ENCODE measurements around the gene MKNK2. TPM values are rescaled to one million over a fixed set of nuclear protein-coding genes. Genes with fewer than 3 reads are reported as not detected.

MKNK2 gene
- total and polyA plus RNA-seq, 2 donors (not counting 1 experiment from before 2014, with no cell fraction given) = 440 to 777 TPM

DNA sequence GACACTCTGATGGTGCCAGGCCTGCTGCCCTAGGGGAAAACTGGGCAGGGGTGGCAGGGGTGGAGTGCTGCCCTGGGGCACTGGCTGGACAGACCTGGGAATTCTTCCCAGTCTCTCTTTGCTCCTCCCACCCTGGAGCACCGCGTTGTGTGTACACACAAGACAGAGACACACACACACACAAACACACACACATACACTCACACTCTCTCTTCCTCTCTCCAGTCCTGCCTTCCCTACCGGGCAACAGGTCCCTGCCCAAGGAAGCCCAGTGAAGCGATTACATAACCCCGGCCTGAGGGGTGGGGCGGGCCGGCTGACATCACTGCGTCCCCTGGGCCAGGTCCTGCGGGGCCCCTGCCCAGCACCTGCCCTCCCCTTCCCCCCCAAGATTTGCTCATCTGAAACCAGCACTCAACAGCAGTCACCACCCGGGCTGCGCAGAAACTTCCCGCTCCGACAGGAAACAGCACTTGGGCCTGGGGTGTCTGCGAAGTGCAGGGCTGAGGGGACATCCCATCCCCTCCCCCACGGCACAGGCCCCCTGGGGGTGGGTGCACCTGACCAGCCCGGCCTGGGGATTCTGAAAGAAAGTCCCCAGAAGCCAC is 1.2 kb downstream of the MKNK2 start:
- peaks cover 60% of the 10 kb centered on the region for H3K79me2 ChIP-seq (ENCODE audit: control insufficient read depth, insufficient read depth, low read length)
- H3K27me3 ChIP-seq (replicated peaks in 1 of 4; ENCODE audit: control extremely low read depth in 1 of 4, control insufficient read depth in 3 of 4, insufficient read depth in 4 of 4, low read length in 3 of 4) = no peaks in the 10 kb centered on the region
- H3K4me1 Mint-ChIP-seq = peaks cover 67% of the 10 kb centered on the region
- peaks cover 80 to 85% of the 10 kb centered on the region in 2 donors for H3K4me1 ChIP-seq (ENCODE audit: control insufficient read depth in 2 of 2, insufficient read depth in 2 of 2, low read length in 2 of 2)
- H4K20me1 ChIP-seq (ENCODE audit: control insufficient read depth, insufficient read depth, low read length, poor library complexity, severe bottlenecking) = peaks cover 60% of the 10 kb centered on the region
- H3K9ac ChIP-seq (ENCODE audit: low read length) = peak overlapping the region; percentile 78
- ChIA-PET POLR2A (interaction anchor here (0.7 to 8.2 kb wide), 16 partner anchors 8 to 164 kb away, joined by 3 to 111 read pairs (median 4); partner anchors contain the start of genes ABHD17A, IZUMO4 and MOB3A), CTCF (interaction anchor here (0.5 to 2.0 kb wide), 6 partner anchors 8 to 106 kb away, joined by 3 to 10 read pairs (median 3); partner anchors contain the start of gene IZUMO4)
- peak overlapping the region; percentile 92 for H3K4me2 ChIP-seq (replicated peaks; ENCODE audit: low read depth, low read length, poor library complexity, severe bottlenecking)
- ATAC-seq (ENCODE audit: low read depth) (peak; percentile 57), DNase-seq (peak; percentile 92)
- H3K4me3 Mint-ChIP-seq = peak overlapping the region; percentile 99
- H3K36me3 ChIP-seq (replicated peaks in 1 of 2; ENCODE audit: control extremely low read depth in 1 of 2, control insufficient read depth in 1 of 2, extremely low read depth in 1 of 2, insufficient read depth in 2 of 2, low read length in 1 of 2) = peaks cover 0 to 47% of the 10 kb centered on the region in 2 experiments
- TF ChIP-seq EZH2 (IDR thresholded peaks at IDR 0.05; ENCODE audit: borderline replicate concordance, insufficient read depth, low read depth, low read length, poor library complexity, severe bottlenecking) = no peak
- TF ChIP-seq, protein P1, sequence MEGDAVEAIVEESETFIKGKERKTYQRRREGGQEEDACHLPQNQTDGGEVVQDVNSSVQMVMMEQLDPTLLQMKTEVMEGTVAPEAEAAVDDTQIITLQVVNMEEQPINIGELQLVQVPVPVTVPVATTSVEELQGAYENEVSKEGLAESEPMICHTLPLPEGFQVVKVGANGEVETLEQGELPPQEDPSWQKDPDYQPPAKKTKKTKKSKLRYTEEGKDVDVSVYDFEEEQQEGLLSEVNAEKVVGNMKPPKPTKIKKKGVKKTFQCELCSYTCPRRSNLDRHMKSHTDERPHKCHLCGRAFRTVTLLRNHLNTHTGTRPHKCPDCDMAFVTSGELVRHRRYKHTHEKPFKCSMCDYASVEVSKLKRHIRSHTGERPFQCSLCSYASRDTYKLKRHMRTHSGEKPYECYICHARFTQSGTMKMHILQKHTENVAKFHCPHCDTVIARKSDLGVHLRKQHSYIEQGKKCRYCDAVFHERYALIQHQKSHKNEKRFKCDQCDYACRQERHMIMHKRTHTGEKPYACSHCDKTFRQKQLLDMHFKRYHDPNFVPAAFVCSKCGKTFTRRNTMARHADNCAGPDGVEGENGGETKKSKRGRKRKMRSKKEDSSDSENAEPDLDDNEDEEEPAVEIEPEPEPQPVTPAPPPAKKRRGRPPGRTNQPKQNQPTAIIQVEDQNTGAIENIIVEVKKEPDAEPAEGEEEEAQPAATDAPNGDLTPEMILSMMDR (IDR thresholded peaks at IDR 0.05) = no peak
- no peak overlapping the region for H2AFZ ChIP-seq (ENCODE audit: insufficient read depth, low read depth, low read length, poor library complexity, severe bottlenecking)
- no peaks in the 10 kb centered on the region for H3K9me3 Mint-ChIP-seq (ENCODE audit: insufficient read depth)
- H3K27me3 Mint-ChIP-seq = no peaks in the 10 kb centered on the region
- WGBS (ENCODE audit: insufficient coverage) = 0% methylated on average over 9 of the region's 16 CpGs
- H3K27ac Mint-ChIP-seq = peak overlapping the region; percentile 98
- H3K9me3 ChIP-seq (ENCODE audit: control extremely low read depth in 1 of 3, control insufficient read depth in 2 of 3, insufficient read depth in 1 of 3, low read length in 2 of 3) = no peaks in the 10 kb centered on the region
- H3K4me3 ChIP-seq (ENCODE audit: control extremely low read depth in 1 of 5, extremely low read depth in 1 of 5, insufficient read depth in 1 of 5, low read depth in 2 of 5, low read length in 4 of 5) = peak overlapping the region; percentile 62 to 98 (median 94)
- peak overlapping the region; percentile 92 to 98 for H3K27ac ChIP-seq (ENCODE audit: low read length in 2 of 2)
- intact Hi-C loops (cut with micrococcal nuclease) = loop anchor here (1.0 to 2.0 kb wide), 4 partner anchors 8 to 40 kb away; no protein-coding TSS in a partner anchor

Measured in B cell (primary cell).